Measurements from ENCODE around the gene SOSTDC1. TPM values are rescaled to one million over a fixed set of nuclear protein-coding genes. Genes with fewer than 3 reads are reported as not detected.
"Not testable (repeated sequence)": the region's sequence is repeated elsewhere in the genome, so short reads cannot be mapped to it uniquely, and the experiment has no call there.

Gene SOSTDC1
- total RNA-seq, 2 experiments from 2014 or later, result not detected

DNA sequence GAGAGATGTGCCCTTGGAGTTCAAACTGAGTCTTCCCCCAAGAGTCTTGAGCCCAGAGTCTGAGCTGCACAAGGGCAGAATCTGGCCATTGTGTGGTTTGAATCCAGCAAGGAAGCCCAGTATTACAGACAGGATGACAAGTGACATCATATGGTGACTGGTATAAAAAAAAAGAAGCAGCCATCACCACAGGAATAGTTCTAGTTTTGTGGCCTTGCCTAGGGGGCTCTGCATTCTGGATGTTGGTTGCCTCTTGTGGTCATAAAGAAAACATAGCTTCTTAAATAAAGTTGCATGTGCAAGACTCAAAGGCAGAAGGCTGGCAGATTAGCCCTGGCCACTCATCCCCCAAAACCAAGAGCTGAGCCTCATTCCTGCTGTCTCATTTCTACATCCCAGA, 44.3 kb upstream of the SOSTDC1 start:
- Histone ChIP-seq H3K4me3 (ENCODE audit: low read depth, low read length, poor library complexity, severe bottlenecking) (no peak overlapping the region), H3K36me3 (ENCODE audit: insufficient read depth, low read length) (no peaks in the 10 kb centered on the region), H3K9me3 (ENCODE audit: low read length) (no peaks in the 10 kb centered on the region), H3K27ac (ENCODE audit: low read depth, low read length, poor library complexity, severe bottlenecking) (no peak overlapping the region), H3K9me2 (ENCODE audit: insufficient read depth, low read length) (no peaks in the 10 kb centered on the region), H3K4me2 (ENCODE audit: low read length) (no peak overlapping the region), H3K79me2 (ENCODE audit: insufficient read depth, low read depth, low read length) (no peaks in the 10 kb centered on the region), H2AFZ (ENCODE audit: low read length) (no peak overlapping the region), H4K20me1 (ENCODE audit: insufficient read depth, low read length) (no peaks in the 10 kb centered on the region), H3K4me1 (ENCODE audit: insufficient read depth, low read length, poor library complexity, severe bottlenecking) (no peaks in the 10 kb centered on the region)
- CTCF ChIA-PET (ENCODE audit: unreplicated experiment), result no interaction called here
- POLR2A ChIA-PET, result interaction anchor here (0.5 to 0.7 kb wide), 2 partner anchors 78 to 240 kb away, joined by 3 read pairs; no protein-coding TSS in a partner anchor
- intact Hi-C loops (cut with micrococcal nuclease; ENCODE audit: unreplicated experiment), result no loop called here
- DNase-seq (ENCODE audit: low spot score), result no peak
- BruUV-seq (replicated peaks), result no TSS peak
- no peak for TF ChIP-seq EZH2phosphoT487 (IDR thresholded peaks at IDR 0.05; ENCODE audit: borderline replicate concordance, low read depth, low read length)
- TF ChIP-seq CTCF (conservative IDR thresholded peaks at IDR 0.05; ENCODE audit: low read length), result no peak

DNA sequence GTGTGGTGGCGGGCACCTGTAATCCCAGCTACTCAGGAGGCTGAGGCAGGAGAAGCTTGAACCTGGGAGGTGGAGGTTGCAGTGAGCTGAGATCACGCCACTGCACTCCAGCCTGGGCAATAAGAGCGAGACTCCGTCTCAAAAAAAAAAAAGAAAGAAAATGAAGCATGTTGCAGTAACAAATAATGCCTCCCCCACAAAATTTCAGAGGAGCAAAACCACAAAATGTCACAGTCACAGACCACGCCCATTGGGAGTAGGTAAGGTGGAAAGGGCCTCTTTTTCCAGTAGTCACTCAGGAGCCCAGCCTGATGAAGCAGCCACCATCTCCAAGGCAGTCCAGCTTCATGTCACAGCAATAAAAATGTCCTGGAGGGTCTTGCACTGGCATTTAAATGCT, 40.9 kb upstream of the SOSTDC1 start:
- H3K4me1 ChIP-seq (ENCODE audit: insufficient read depth, low read length, poor library complexity, severe bottlenecking); DNase-seq (ENCODE audit: low spot score); H3K36me3 ChIP-seq (ENCODE audit: insufficient read depth, low read length); CTCF ChIA-PET (ENCODE audit: unreplicated experiment); BruUV-seq (replicated peaks); H3K27ac ChIP-seq (ENCODE audit: low read depth, low read length, poor library complexity, severe bottlenecking); H3K4me3 ChIP-seq (ENCODE audit: low read depth, low read length, poor library complexity, severe bottlenecking); H3K4me2 ChIP-seq (ENCODE audit: low read length); H3K79me2 ChIP-seq (ENCODE audit: insufficient read depth, low read depth, low read length); intact Hi-C loops (cut with micrococcal nuclease; ENCODE audit: unreplicated experiment); H2AFZ ChIP-seq (ENCODE audit: low read length); H4K20me1 ChIP-seq (ENCODE audit: insufficient read depth, low read length); H3K9me3 ChIP-seq (ENCODE audit: low read length); H3K9me2 ChIP-seq (ENCODE audit: insufficient read depth, low read length): not testable (repeated sequence)
- POLR2A ChIA-PET, result interaction anchor here (0.6 kb wide), 1 partner anchor 64 kb away, joined by 3 read pairs; no protein-coding TSS in a partner anchor

GRCh38 chr7:16504019-16504418, 38.5 kb upstream of the SOSTDC1 start:
- CTCF ChIA-PET (ENCODE audit: unreplicated experiment), result no interaction called here
- BruUV-seq (replicated peaks), result no TSS peak
- H3K4me3 ChIP-seq (ENCODE audit: low read depth, low read length, poor library complexity, severe bottlenecking), result no peak overlapping the region
- no peaks in the 10 kb centered on the region for H4K20me1 ChIP-seq (ENCODE audit: insufficient read depth, low read length)
- intact Hi-C loops (cut with micrococcal nuclease; ENCODE audit: unreplicated experiment), result no loop called here
- no peak overlapping the region for H3K27ac ChIP-seq (ENCODE audit: low read depth, low read length, poor library complexity, severe bottlenecking)
- no peaks in the 10 kb centered on the region for H3K79me2 ChIP-seq (ENCODE audit: insufficient read depth, low read depth, low read length)
- POLR2A ChIA-PET, result no interaction called here
- DNase-seq (ENCODE audit: low spot score), result no peak
- no peak overlapping the region for H2AFZ ChIP-seq (ENCODE audit: low read length)
- H3K4me2 ChIP-seq (ENCODE audit: low read length), result no peak overlapping the region
- no peaks in the 10 kb centered on the region for H3K4me1 ChIP-seq (ENCODE audit: insufficient read depth, low read length, poor library complexity, severe bottlenecking)
- no peak for TF ChIP-seq CTCF (conservative IDR thresholded peaks at IDR 0.05; ENCODE audit: low read length)
- no peak for TF ChIP-seq EZH2phosphoT487 (IDR thresholded peaks at IDR 0.05; ENCODE audit: borderline replicate concordance, low read depth, low read length)
- H3K36me3 ChIP-seq (ENCODE audit: insufficient read depth, low read length), result no peaks in the 10 kb centered on the region
- no peaks in the 10 kb centered on the region for H3K9me2 ChIP-seq (ENCODE audit: insufficient read depth, low read length)
- H3K9me3 ChIP-seq (ENCODE audit: low read length), result no peaks in the 10 kb centered on the region
